LNCaP clone FGC (cell line): ENCODE measurements around the gene MYMK.
"Not testable (repeated sequence)": the region's sequence is repeated elsewhere in the genome, so short reads cannot be mapped to it uniquely, and the experiment has no call there.

Experiments
- DNase-seq: peaks from one replicate; pipeline ENCODE4 v3.0.0-alpha.2; 2011; ENCODE audit warnings: low read depth
- H3K4me3 ChIP-seq: 2 replicates; pipeline ENCODE4 v1.5.1; 2011; ENCODE audit warnings: mild to moderate bottlenecking, low read depth, low read length, control low read depth
- CTCF ChIP-seq: IDR thresholded peaks from 2 replicates; pipeline ENCODE4 v1.5.1; 2012; ENCODE audit warnings: mild to moderate bottlenecking; ENCODE audit not compliant: control insufficient read depth, insufficient read depth; ENCODE audit errors: extremely low read depth

MYMK gene

GRCh38 chr9:133569891-133570690, 45.3 kb upstream of the MYMK start:
- no peak for DNase-seq
- TF ChIP-seq CTCF = no peak
- H3K4me3 ChIP-seq = no peak overlapping the region

- H3K4me3 ChIP-seq = no peak overlapping the region
- TF ChIP-seq CTCF = no peak
- DNase-seq = no peak
These were observed 44.5 kb upstream of the MYMK start for GRCh38 chr9:133569121-133569785.

- TF ChIP-seq CTCF = no peak
These were observed 43.4 kb upstream of the MYMK start for GRCh38 chr9:133568186-133568585.

GRCh38 chr9:133566817-133567216, 42.1 kb upstream of the MYMK start:
- TF ChIP-seq CTCF = no peak
- DNase-seq = no peak
- no peak overlapping the region for H3K4me3 ChIP-seq

More at GRCh38 chr9:133568186-133568585, 43.4 kb upstream of the MYMK start:
- no peak for DNase-seq
- H3K4me3 ChIP-seq = no peak overlapping the region

DNA sequence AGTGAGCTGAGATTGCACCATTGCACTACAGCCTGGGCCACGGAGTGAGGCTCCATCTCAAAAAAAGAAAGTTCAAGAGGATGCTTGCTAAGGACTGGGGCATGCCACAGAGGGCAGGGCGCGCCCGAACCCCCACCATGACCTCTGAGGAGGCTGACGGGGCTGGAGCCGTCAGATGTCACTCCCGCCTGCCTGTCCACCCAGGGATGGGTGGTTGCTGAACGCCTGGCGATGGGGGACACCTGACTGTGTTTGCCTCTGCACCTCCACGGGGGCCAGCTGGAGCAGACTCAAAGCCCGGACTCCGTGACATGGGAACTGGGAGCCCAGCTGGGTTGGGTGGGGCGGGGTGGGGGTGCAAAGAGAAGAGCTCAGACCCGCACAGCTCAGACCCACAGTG, 41.6 kb upstream of the MYMK start:
- TF ChIP-seq CTCF = no peak
- H3K4me3 ChIP-seq = no peak overlapping the region
- no peak for DNase-seq

- DNase-seq = no peak
- no peak for TF ChIP-seq CTCF
- no peak overlapping the region for H3K4me3 ChIP-seq
These were observed 39.8 kb upstream of the MYMK start for GRCh38 chr9:133564451-133565116.

DNA sequence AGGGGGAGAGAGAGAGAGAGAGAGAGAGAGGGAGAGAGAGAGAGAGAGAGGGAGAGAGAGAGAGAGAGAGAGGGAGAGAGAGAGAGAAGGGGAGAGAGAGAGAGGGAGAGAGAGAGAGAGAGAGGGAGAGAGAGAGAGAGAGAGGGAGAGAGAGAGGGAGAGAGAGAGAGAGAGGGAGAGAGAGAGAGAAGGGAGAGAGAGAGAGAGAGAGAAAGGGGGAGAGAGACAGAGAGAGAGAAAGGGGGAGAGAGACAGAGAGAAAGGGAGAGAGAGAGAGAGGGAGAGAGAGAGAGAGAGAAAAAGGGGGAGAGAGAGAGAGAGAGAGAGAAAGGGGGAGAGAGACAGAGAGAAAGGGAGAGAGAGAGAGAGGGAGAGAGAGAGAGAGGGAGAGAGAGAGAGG, 39.1 kb upstream of the MYMK start:
- not testable (repeated sequence) for DNase-seq, H3K4me3 ChIP-seq
